Left ventricle myocardium inferior (tissue), 1 donor: ENCODE data around the gene RGP1. TPM values are rescaled to one million over a fixed set of nuclear protein-coding genes. Genes with fewer than 3 reads are reported as not detected.

Source experiments
- DNase-seq: peaks from one replicate; pipeline ENCODE4 v3.0.0-alpha.2; 2020
- H3K27ac ChIP-seq: fragments of 200-600 bp; replicated peaks from 2 replicates; pipeline ENCODE4 v1.8.0; 2021
- H3K27me3 ChIP-seq: fragments of 200-600 bp; 2 replicates; pipeline ENCODE4 v1.8.0; 2021; ENCODE audit warnings: low read depth
- H3K36me3 ChIP-seq: fragments of 200-600 bp; 2 replicates; pipeline ENCODE4 v1.8.0; 2021
- H3K4me1 ChIP-seq: fragments of 200-600 bp; 2 replicates; pipeline ENCODE4 v1.8.0; 2021
- H3K4me3 ChIP-seq: fragments of 200-600 bp; 2 replicates; pipeline ENCODE4 v1.8.0; 2021; ENCODE audit warnings: mild to moderate bottlenecking, moderate library complexity
- H3K9me3 ChIP-seq: fragments of 200-600 bp; replicated peaks from 2 replicates; pipeline ENCODE4 v1.8.0; 2021
- intact Hi-C: fragments of 100-400 bp; cut with micrococcal nuclease; formaldehyde crosslinking; loops from one replicate; pipeline ENCODE4 v1.11.0; 2022
- total RNA-seq: library from RNA; stranded (reverse); fragmentation: NEBNext Ultra II Directional; extraction: Animal tissue kit (Norgen Biotek cat#: 25700); gene quantifications from one replicate; pipeline ENCODE4 v1.2.1, GENCODE V29; 2021
- TF ChIP-seq, protein P1 (sequence below): fragments of 200-600 bp; IDR thresholded peaks from 2 replicates; pipeline ENCODE4 v1.8.0; 2021; ENCODE audit warnings: antibody characterized with exemption, mild to moderate bottlenecking, borderline replicate concordance
- donor health status: DM: no; HTN: yes; CAD: no; lungs with severe emphysema.

Gene RGP1
- total RNA-seq, 1 donor from 2014 or later: 30.2 TPM

DNA sequence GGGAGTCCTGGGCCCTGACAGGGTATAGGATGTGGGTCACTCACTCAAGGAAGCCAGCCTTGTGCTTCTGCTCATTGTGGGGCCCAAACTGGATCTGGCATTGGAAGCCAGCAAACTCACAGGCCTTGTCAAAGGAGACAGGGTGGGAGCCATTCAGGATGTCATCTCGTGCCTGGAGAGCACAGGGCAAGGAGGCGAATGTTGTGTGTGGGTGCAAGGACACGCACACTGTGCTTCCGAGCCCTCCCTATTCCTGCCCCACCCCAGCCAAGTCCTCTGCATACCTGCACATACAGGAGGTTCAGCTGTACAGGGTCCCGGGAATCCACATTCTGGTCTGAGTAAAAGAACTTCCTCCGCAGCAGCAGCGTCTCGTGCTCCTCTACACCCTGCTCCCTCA lies 25.2 kb upstream of the RGP1 start:
- H3K27me3 ChIP-seq: no peaks in the 10 kb centered on the region
- no peak overlapping the region for H3K4me3 ChIP-seq
- intact Hi-C loops: no loop called here
- no peak for DNase-seq
- peaks cover 34% of the 10 kb centered on the region for H3K4me1 ChIP-seq
- peaks cover 72% of the 10 kb centered on the region for H3K36me3 ChIP-seq
- TF ChIP-seq, protein P1, sequence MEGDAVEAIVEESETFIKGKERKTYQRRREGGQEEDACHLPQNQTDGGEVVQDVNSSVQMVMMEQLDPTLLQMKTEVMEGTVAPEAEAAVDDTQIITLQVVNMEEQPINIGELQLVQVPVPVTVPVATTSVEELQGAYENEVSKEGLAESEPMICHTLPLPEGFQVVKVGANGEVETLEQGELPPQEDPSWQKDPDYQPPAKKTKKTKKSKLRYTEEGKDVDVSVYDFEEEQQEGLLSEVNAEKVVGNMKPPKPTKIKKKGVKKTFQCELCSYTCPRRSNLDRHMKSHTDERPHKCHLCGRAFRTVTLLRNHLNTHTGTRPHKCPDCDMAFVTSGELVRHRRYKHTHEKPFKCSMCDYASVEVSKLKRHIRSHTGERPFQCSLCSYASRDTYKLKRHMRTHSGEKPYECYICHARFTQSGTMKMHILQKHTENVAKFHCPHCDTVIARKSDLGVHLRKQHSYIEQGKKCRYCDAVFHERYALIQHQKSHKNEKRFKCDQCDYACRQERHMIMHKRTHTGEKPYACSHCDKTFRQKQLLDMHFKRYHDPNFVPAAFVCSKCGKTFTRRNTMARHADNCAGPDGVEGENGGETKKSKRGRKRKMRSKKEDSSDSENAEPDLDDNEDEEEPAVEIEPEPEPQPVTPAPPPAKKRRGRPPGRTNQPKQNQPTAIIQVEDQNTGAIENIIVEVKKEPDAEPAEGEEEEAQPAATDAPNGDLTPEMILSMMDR: no peak
- no peaks in the 10 kb centered on the region for H3K9me3 ChIP-seq
- H3K27ac ChIP-seq: no peak overlapping the region

- Histone ChIP-seq H3K9me3 (no peaks in the 10 kb centered on the region), H3K4me3 (no peak overlapping the region), H3K4me1 (peaks cover 49% of the 10 kb centered on the region), H3K27ac (no peak overlapping the region), H3K27me3 (no peaks in the 10 kb centered on the region), H3K36me3 (peaks cover 60% of the 10 kb centered on the region)
- DNase-seq: no peak
- TF ChIP-seq, protein P1: no peak
- intact Hi-C loops: no loop called here
Observed at GRCh38 chr9:35725362-35725761, 23.7 kb upstream of the RGP1 start.

- peaks cover 45% of the 10 kb centered on the region for H3K36me3 ChIP-seq
- H3K4me3 ChIP-seq: peak overlapping the region; percentile 82
- no peaks in the 10 kb centered on the region for H3K27me3 ChIP-seq
- peak overlapping the region; percentile 99 for H3K27ac ChIP-seq
- intact Hi-C loops: no loop called here
- no peak for DNase-seq
- no peaks in the 10 kb centered on the region for H3K9me3 ChIP-seq
- peaks cover 64% of the 10 kb centered on the region for H3K4me1 ChIP-seq
- TF ChIP-seq, protein P1: peak; percentile 37
Observed at GRCh38 chr9:35726931-35727330, 22.2 kb upstream of the RGP1 start.

- TF ChIP-seq, protein P1: no peak
- Histone ChIP-seq H3K36me3 (peaks cover 37% of the 10 kb centered on the region), H3K4me1 (peaks cover 66% of the 10 kb centered on the region), H3K27me3 (no peaks in the 10 kb centered on the region), H3K27ac (peak overlapping the region; percentile 99), H3K4me3 (peak overlapping the region; percentile 82), H3K9me3 (no peaks in the 10 kb centered on the region)
- intact Hi-C loops: no loop called here
- no peak for DNase-seq
Observed at GRCh38 chr9:35727676-35728040, 21.4 kb upstream of the RGP1 start.

DNA sequence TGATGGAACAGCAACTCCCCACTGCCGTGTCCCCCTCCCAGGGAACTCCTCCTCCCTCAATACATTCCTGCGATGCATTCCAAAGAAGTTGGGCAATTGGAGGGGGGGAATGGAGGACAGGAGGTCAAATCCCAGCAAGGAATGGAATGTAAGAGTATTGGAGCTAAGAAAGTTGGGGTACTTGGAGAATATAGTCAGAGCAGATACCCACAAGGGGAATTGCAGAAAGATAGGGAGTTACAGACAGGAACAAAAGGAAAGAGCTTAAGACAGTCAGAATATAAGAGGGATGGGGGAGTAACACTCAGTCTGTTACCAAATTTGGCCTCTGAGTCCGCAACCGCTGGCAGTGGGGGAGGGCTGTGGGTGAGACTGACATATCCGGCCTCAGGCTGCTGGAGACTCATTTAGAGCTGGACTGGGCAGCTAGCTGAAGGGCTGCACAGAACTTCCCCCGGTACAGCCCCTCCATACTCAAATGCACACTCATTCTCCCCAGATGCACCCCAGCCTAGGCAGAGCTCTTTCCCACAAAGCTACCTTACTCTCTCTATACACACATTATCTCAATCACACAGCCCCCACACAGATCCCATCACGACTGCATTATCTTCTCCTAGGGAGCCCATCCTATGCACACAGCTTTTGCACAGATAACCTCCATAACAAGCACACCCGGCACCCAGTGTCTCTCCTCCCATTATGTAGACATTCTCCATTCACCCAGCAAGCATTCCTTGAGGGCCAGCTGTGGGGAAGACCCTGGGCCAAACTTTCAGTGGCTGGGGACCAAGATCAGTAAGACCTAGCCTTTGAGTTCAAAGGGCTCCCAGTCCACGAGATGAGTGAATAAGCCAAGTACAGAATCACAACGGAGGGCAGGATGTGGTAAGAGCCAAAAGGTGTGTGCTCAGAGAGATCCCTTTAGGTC lies 20.8 kb upstream of the RGP1 start:
- Histone ChIP-seq H3K4me1 (peaks cover 73% of the 10 kb centered on the region), H3K36me3 (peaks cover 31% of the 10 kb centered on the region), H3K4me3 (peak overlapping the region; percentile 82), H3K27me3 (no peaks in the 10 kb centered on the region), H3K9me3 (no peaks in the 10 kb centered on the region), H3K27ac (peak overlapping the region; percentile 99)
- TF ChIP-seq, protein P1: no peak
- intact Hi-C loops: no loop called here
- peak; percentile 79 for DNase-seq
